ENCODE results near the gene RMND5B.

DNA sequence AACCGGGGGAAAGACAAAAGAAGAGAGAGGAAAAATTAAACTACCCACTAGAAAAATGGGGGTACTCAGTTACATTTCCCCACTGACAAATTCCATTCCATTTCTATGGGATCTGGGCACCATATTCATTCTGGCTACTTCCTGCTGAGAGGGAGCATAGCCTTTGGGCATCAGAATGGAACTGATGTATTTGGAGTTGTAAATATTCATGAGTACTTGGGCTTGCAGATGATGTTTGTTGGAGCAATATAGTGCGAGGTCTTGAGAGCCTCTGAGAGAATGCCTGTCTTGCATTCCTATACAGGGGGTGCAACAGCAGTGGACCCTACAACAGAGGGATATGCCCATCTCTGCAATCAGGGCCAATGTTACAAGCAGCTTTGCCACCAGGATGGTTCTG is 39.6 kb downstream of the RMND5B start:
- TF ChIP-seq GATA3 (IDR thresholded peaks at IDR 0.05; ENCODE audit: low read depth, low read length), result no peak
- TF ChIP-seq GATA2 (IDR thresholded peaks at IDR 0.05; ENCODE audit: low read depth, low read length), result no peak
